ENCODE results near the gene C12orf50.
"Not testable (repeated sequence)": the region's sequence is repeated elsewhere in the genome, so short reads cannot be mapped to it uniquely, and the experiment has no call there.

C12orf50 gene

GRCh38 chr12:87985069-87985675, 44.0 kb downstream of the C12orf50 start:
- no peak for DNase-seq

GRCh38 chr12:87982208-87982607, 47.0 kb downstream of the C12orf50 start:
- DNase-seq = no peak

GRCh38 chr12:87981495-87981894, 47.7 kb downstream of the C12orf50 start:
- no peak for DNase-seq

- DNase-seq = no peak
These were observed 53.3 kb downstream of the C12orf50 start for GRCh38 chr12:87975879-87976278.

GRCh38 chr12:87967871-87968270, 61.3 kb downstream of the C12orf50 start:
- no peak for DNase-seq

GRCh38 chr12:87960566-87960965, 68.6 kb downstream of the C12orf50 start:
- DNase-seq = no peak

GRCh38 chr12:87954028-87954427, 75.2 kb downstream of the C12orf50 start:
- DNase-seq = not testable (repeated sequence)

GRCh38 chr12:87953256-87953860, 75.8 kb downstream of the C12orf50 start:
- peak; percentile 3 for DNase-seq

- DNase-seq = no peak
These were observed 76.4 kb downstream of the C12orf50 start for GRCh38 chr12:87952850-87953249.

- DNase-seq = no peak
These were observed 77.0 kb downstream of the C12orf50 start for GRCh38 chr12:87952223-87952622.

- DNase-seq = no peak
These were observed 85.4 kb downstream of the C12orf50 start for GRCh38 chr12:87943762-87944161.

GRCh38 chr12:87943023-87943422, 86.2 kb downstream of the C12orf50 start:
- no peak for DNase-seq

GRCh38 chr12:87939182-87939581, 90.0 kb downstream of the C12orf50 start:
- no peak for DNase-seq

GRCh38 chr12:87935216-87935615, 94.0 kb downstream of the C12orf50 start:
- DNase-seq = no peak

- no peak for DNase-seq
These were observed 95.2 kb downstream of the C12orf50 start for GRCh38 chr12:87933991-87934390.

GRCh38 chr12:87931812-87932211, 97.4 kb downstream of the C12orf50 start:
- no peak for DNase-seq

- no peak for DNase-seq
These were observed 98.6 kb downstream of the C12orf50 start for GRCh38 chr12:87930627-87931026.

Measured in suppressor macrophage treated with lipopolysaccharide for 4 hours (primary cell).